Lung (tissue), 12 donors: Measurements from ENCODE around the gene MRC2. TPM values are rescaled to one million over a fixed set of nuclear protein-coding genes. Genes with fewer than 3 reads are reported as not detected.
A peak's percentile ranks its signal among the peaks of the same experiment; 100 is the strongest.
"Not testable (repeated sequence)": the region's sequence is repeated elsewhere in the genome, so short reads cannot be mapped to it uniquely, and the experiment has no call there.

ENCODE experiments used
- ATAC-seq: fragments of 200-7000 bp; cut with Tn5 transposase; one replicate; pipeline ENCODE4 v1.9.1; 2020; ENCODE audit warnings: moderate number of reproducible peaks; ENCODE audit not compliant: insufficient read depth, low FRiP score
- DNase-seq, 3 donors: peaks; one replicate each; pipeline ENCODE4 v3.0.0-alpha.2; 2013 to 2017
- H3K27ac ChIP-seq, 2 donors: one replicate each; pipeline ENCODE4 v1.5.1; 2013; ENCODE audit warnings: mild to moderate bottlenecking in 2 of 2, moderate library complexity in 2 of 2, control low read depth in 1 of 2, inconsistent platforms in 1 of 2, low read depth in 1 of 2, low read length in 1 of 2
- H3K27me3 ChIP-seq, 3 donors: one replicate each; pipeline ENCODE4 v1.5.1; 2013; ENCODE audit warnings: low read length in 2 of 3; ENCODE audit not compliant: control insufficient read depth in 3 of 3, insufficient read depth in 3 of 3
- H3K36me3 ChIP-seq, 4 donors: one replicate each; pipeline ENCODE4 v1.5.1; 2013; ENCODE audit warnings: low read length in 4 of 4, mild to moderate bottlenecking in 1 of 4, moderate library complexity in 1 of 4; ENCODE audit not compliant: control insufficient read depth in 4 of 4, insufficient read depth in 4 of 4
- H3K4me1 ChIP-seq, 5 donors: one replicate each; pipeline ENCODE4 v1.5.1; 2013; ENCODE audit warnings: low read length in 5 of 5, mild to moderate bottlenecking in 2 of 5, moderate library complexity in 1 of 5; ENCODE audit not compliant: control insufficient read depth in 5 of 5, insufficient read depth in 5 of 5
- H3K4me3 ChIP-seq: one replicate; pipeline ENCODE4 v1.5.1; 2013; ENCODE audit warnings: mild to moderate bottlenecking, control low read depth, moderate library complexity
- H3K9ac ChIP-seq, 2 donors: one replicate each; pipeline ENCODE4 v1.5.1; 2013; ENCODE audit warnings: low read length in 2 of 2, control low read depth in 1 of 2; ENCODE audit not compliant: insufficient read depth in 1 of 2
- H3K9me3 ChIP-seq, 4 donors: one replicate each; pipeline ENCODE4 v1.5.1; 2013; ENCODE audit warnings: low read length in 3 of 4, mild to moderate bottlenecking in 1 of 4, moderate library complexity in 1 of 4; ENCODE audit not compliant: control insufficient read depth in 4 of 4, insufficient read depth in 3 of 4
- WGBS, 2 donors: extraction: QIAGEN DNeasy Blood & Tissue Kit; methylation state at CpG; one replicate each; pipeline ENCODE4 v1.1.7; 2013; 5-methylcytosine and 5-hydroxymethylcytosine counted together
- polyA plus RNA-seq, 2 donors: library from polyadenylated mRNA; stranded (reverse); fragments of 200-250 nt; gene quantifications; one replicate each; pipeline ENCODE4 v1.2.1, GENCODE V29; 2013
- total RNA-seq, 2 donors: library from RNA; depleted of rRNA in 1 of 2; stranded (reverse); fragments of >200 nt in 1 of 2; gene quantifications; one replicate each; pipeline ENCODE4 v1.2.1, GENCODE V29; 2014 to 2021
- TF ChIP-seq, protein P1 (sequence below): IDR thresholded peaks from 2 replicates; pipeline ENCODE4 v1.5.1; 2012; ENCODE audit warnings: mild to moderate bottlenecking; ENCODE audit errors: control extremely low read depth, extremely low read depth
- donor health status: control.
- donor health status: control.
- donor health status: Bipolar disorder and iron deficiency.
- donor health status: healthy.
- donor health status: DM: yes; HTN: yes; CAD: no.

MRC2 gene
- total and polyA plus RNA-seq, 4 donors: 15.9 to 82.3 (median 68.5) TPM

GRCh38 chr17:62581764-62582163, 45.7 kb upstream of the MRC2 start:
- no peaks in the 10 kb centered on the region for H3K4me1 ChIP-seq

GRCh38 chr17:62587554-62587953, 39.9 kb upstream of the MRC2 start:
- peaks cover 0 to 1% (median 0%) of the 10 kb centered on the region in 4 donors for H3K9me3 ChIP-seq
- TF ChIP-seq, protein P1, sequence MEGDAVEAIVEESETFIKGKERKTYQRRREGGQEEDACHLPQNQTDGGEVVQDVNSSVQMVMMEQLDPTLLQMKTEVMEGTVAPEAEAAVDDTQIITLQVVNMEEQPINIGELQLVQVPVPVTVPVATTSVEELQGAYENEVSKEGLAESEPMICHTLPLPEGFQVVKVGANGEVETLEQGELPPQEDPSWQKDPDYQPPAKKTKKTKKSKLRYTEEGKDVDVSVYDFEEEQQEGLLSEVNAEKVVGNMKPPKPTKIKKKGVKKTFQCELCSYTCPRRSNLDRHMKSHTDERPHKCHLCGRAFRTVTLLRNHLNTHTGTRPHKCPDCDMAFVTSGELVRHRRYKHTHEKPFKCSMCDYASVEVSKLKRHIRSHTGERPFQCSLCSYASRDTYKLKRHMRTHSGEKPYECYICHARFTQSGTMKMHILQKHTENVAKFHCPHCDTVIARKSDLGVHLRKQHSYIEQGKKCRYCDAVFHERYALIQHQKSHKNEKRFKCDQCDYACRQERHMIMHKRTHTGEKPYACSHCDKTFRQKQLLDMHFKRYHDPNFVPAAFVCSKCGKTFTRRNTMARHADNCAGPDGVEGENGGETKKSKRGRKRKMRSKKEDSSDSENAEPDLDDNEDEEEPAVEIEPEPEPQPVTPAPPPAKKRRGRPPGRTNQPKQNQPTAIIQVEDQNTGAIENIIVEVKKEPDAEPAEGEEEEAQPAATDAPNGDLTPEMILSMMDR: no peak
- peak overlapping the region in 1 of 2 donors; percentile 6 for H3K27ac ChIP-seq
- no peak for DNase-seq
- no peaks in the 10 kb centered on the region for H3K27me3 ChIP-seq
- no peak overlapping the region for H3K4me3 ChIP-seq
- ATAC-seq: peak; percentile 53
- 69 to 89% methylated on average over 2 of the region's 2 CpGs for WGBS, 2 donors
- H3K9ac ChIP-seq: no peak overlapping the region
- peaks cover 0 to 6% (median 0%) of the 10 kb centered on the region in 5 donors for H3K4me1 ChIP-seq
- H3K36me3 ChIP-seq: peaks cover 13 to 41% (median 14%) of the 10 kb centered on the region in 4 donors

More at GRCh38 chr17:62581764-62582163, 45.7 kb upstream of the MRC2 start:
- no peak for DNase-seq
- no peak overlapping the region for H3K9ac ChIP-seq
- TF ChIP-seq, protein P1: no peak
- no peak overlapping the region for H3K27ac ChIP-seq
- peaks cover 9 to 26% (median 14%) of the 10 kb centered on the region in 4 donors for H3K36me3 ChIP-seq
- no peak for ATAC-seq
- H3K4me3 ChIP-seq: no peak overlapping the region
- H3K9me3 ChIP-seq: peaks cover 0 to 1% (median 0%) of the 10 kb centered on the region in 4 donors
- no peaks in the 10 kb centered on the region for H3K27me3 ChIP-seq
- WGBS, 2 donors: 89 to 93% methylated on average over 1 of the region's 1 CpG

DNA sequence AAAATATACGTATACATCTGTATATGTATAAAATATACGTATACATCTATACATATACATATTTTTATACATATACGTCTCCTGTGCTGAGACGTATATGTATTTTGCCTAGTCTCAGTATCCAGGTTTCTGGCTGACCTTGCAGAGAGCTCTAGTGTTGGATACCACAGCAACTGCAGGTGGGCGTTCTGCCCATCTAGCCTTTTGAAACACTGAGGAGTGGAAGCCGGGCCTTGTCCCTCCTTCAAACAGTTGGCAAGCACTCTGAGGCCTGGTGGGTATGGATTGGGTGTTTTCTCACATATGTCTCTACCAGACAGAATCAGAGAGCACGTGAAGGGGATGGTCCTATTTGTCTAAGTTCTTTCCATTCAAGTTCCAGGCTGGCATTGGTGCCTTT, 39.4 kb upstream of the MRC2 start:
- 81 to 92% methylated on average over 7 of the region's 7 CpGs for WGBS, 2 donors
- Histone ChIP-seq H3K9me3 (peaks cover 0 to 1% (median 0%) of the 10 kb centered on the region in 4 donors), H3K27me3 (no peaks in the 10 kb centered on the region), H3K4me1 (peaks cover 0 to 6% (median 0%) of the 10 kb centered on the region in 5 donors), H3K36me3 (peaks cover 13 to 46% (median 14%) of the 10 kb centered on the region in 4 donors), H3K4me3 (no peak overlapping the region), H3K27ac (peak overlapping the region; percentile 22 to 51), H3K9ac (no peak overlapping the region)
- DNase-seq (no peak), ATAC-seq (no peak)
- TF ChIP-seq, protein P1: no peak

DNA sequence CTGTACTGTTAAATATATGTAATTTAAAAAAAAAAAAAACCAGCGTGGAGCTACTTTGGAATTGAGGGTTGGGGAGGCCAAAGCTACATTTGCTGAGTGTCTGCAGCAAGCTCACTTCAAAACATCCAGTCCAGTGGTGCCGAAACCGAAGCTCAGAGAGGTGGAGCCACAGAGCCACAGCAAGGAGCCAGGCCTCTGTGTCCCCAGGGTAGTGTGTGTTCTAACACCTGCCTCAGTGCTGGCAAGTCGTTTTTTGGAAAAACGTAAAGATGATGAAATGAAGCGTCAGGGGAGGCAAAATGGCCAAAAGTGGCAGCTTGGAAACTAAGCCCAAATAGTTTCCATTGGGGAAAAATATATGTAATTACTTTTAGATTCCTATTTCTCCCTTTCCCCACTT, 36.1 kb upstream of the MRC2 start:
- H3K9me3 ChIP-seq: peaks cover 0 to 3% (median 0%) of the 10 kb centered on the region in 4 donors
- peaks cover 0 to 6% (median 0%) of the 10 kb centered on the region in 5 donors for H3K4me1 ChIP-seq
- TF ChIP-seq, protein P1: no peak
- ATAC-seq (no peak), DNase-seq (no peak)
- H3K27me3 ChIP-seq: no peaks in the 10 kb centered on the region
- peaks cover 12 to 46% (median 23%) of the 10 kb centered on the region in 4 donors for H3K36me3 ChIP-seq
- peak overlapping the region in 1 of 2 donors; percentile 15 for H3K27ac ChIP-seq
- no peak overlapping the region for H3K4me3 ChIP-seq
- no peak overlapping the region for H3K9ac ChIP-seq
- 73 to 85% methylated on average over 6 of the region's 6 CpGs for WGBS, 2 donors

- not testable (repeated sequence) for ATAC-seq, H3K4me3 ChIP-seq, H3K27me3 ChIP-seq, H3K27ac ChIP-seq, DNase-seq, H3K9ac ChIP-seq, H3K9me3 ChIP-seq, H3K4me1 ChIP-seq
- peaks cover 14 to 49% (median 28%) of the 10 kb centered on the region in 4 donors for H3K36me3 ChIP-seq
- WGBS, 2 donors: 68 to 75% methylated on average over 11 of the region's 11 CpGs
These were observed 35.6 kb upstream of the MRC2 start for GRCh38 chr17:62591822-62592221.
